ENCODE data around the gene VWA3A. TPM values are rescaled to one million over a fixed set of nuclear protein-coding genes. Genes with fewer than 3 reads are reported as not detected.

Gene VWA3A
- total and polyA plus RNA-seq, 7 donors, result 0.03 to 0.15 (median 0.12) TPM; not detected in 4

GRCh38 chr16:22189473-22190080, 97.2 kb downstream of the VWA3A start:
- ATAC-seq, result no peak
- WGBS, 3 donors, result 2 to 6% (median 2%) methylated on average over 17 to 18 of the region's 18 CpGs
- Histone ChIP-seq H3K9me3 (no peaks in the 10 kb centered on the region), H3K36me3 (ENCODE audit: insufficient read depth in 1 of 2, low read depth in 1 of 2) (no peaks in the 10 kb centered on the region), H3K27me3 (ENCODE audit: insufficient read depth in 3 of 3, low read length in 2 of 3) (no peaks in the 10 kb centered on the region), H3K27ac (peak overlapping the region; percentile 90), H3K4me3 (peak overlapping the region; percentile 84), H3K4me1 (peaks cover 24% of the 10 kb centered on the region)
- intact Hi-C loops (cut with DNase I), result loop anchor here (5.0 to 10.0 kb wide), 4 partner anchors 102 to 237 kb away; partner anchors contain the start of genes UQCRC2 (in 2 of the 2) and PDZD9 (in 1 of the 2)
- peak; percentile 65 to 81 for DNase-seq
- TF ChIP-seq CTCF (IDR thresholded peaks at IDR 0.05), result no peak

- H3K4me1 ChIP-seq, result peaks cover 27% of the 10 kb centered on the region
Measured at GRCh38 chr16:22190081-22190775, 97.9 kb downstream of the VWA3A start.

GRCh38 chr16:22190776-22191531, 98.6 kb downstream of the VWA3A start:
- Histone ChIP-seq H3K4me3 (peak overlapping the region; percentile 84), H3K9me3 (no peaks in the 10 kb centered on the region), H3K36me3 (ENCODE audit: insufficient read depth in 1 of 2, low read depth in 1 of 2) (no peaks in the 10 kb centered on the region), H3K4me1 (peaks cover 30% of the 10 kb centered on the region), H3K27me3 (ENCODE audit: insufficient read depth in 3 of 3, low read length in 2 of 3) (no peaks in the 10 kb centered on the region), H3K27ac (peak overlapping the region; percentile 90)
- intact Hi-C loops (cut with DNase I), result no loop called here
- 0% methylated on average over 39 to 43 of the region's 43 CpGs for WGBS, 3 donors
- TF ChIP-seq CTCF (IDR thresholded peaks at IDR 0.05), result no peak
- ATAC-seq (peak; percentile 79 to 80 (median 80)), DNase-seq (peak; percentile 100)

More at GRCh38 chr16:22190081-22190775, 97.9 kb downstream of the VWA3A start:
- ATAC-seq, result peak; percentile 74 to 78 (median 76)
- H3K9me3 ChIP-seq, result no peaks in the 10 kb centered on the region
- no peak for TF ChIP-seq CTCF (IDR thresholded peaks at IDR 0.05)
- 0% methylated on average over 68 to 72 of the region's 72 CpGs for WGBS, 3 donors
- peak in 1 of 2 donors; percentile 87 for DNase-seq
- H3K27ac ChIP-seq, result peak overlapping the region; percentile 90
- no peaks in the 10 kb centered on the region for H3K27me3 ChIP-seq (ENCODE audit: insufficient read depth in 3 of 3, low read length in 2 of 3)
- no peaks in the 10 kb centered on the region for H3K36me3 ChIP-seq (ENCODE audit: insufficient read depth in 1 of 2, low read depth in 1 of 2)
- peak overlapping the region; percentile 84 for H3K4me3 ChIP-seq
- intact Hi-C loops (cut with DNase I), result no loop called here

GRCh38 chr16:22191532-22192260, 99.4 kb downstream of the VWA3A start:
- WGBS, 3 donors, result 10 to 12% (median 10%) methylated on average over 9 of the region's 9 CpGs
- peaks cover 30% of the 10 kb centered on the region for H3K4me1 ChIP-seq
- no peak for TF ChIP-seq CTCF (IDR thresholded peaks at IDR 0.05)
- H3K9me3 ChIP-seq, result no peaks in the 10 kb centered on the region
- intact Hi-C loops (cut with DNase I), result no loop called here
- DNase-seq (peak; percentile 35 to 62), ATAC-seq (peak in 1 of 4 donors; percentile 18)
- peak overlapping the region; percentile 84 for H3K4me3 ChIP-seq
- H3K27me3 ChIP-seq (ENCODE audit: insufficient read depth in 3 of 3, low read length in 2 of 3), result no peaks in the 10 kb centered on the region
- peak overlapping the region; percentile 90 for H3K27ac ChIP-seq
- no peaks in the 10 kb centered on the region for H3K36me3 ChIP-seq (ENCODE audit: insufficient read depth in 1 of 2, low read depth in 1 of 2)

Measured in psoas muscle (tissue), 8 donors.